SU-DHL-6 (cell line): ENCODE results near the gene MFNG.

Experiments
- CTCF ChIP-seq: fragments of 200-600 bp; sonication (generic); IDR thresholded peaks from one replicate; pipeline ENCODE4 v1.5.1; 2017; ENCODE audit warnings: antibody characterized with exemption, mild to moderate bottlenecking, low read length, moderate library complexity; ENCODE audit not compliant: insufficient read depth, poor library complexity, severe bottlenecking
- EZH2phosphoT487 ChIP-seq: fragments of 200-600 bp; sonication (generic), shearing (Covaris generic); conservative IDR thresholded peaks from 2 replicates; pipeline ENCODE4 v1.6.1; 2018; ENCODE audit warnings: mild to moderate bottlenecking, antibody characterized with exemption, low read length, moderate library complexity, mixed read lengths

DNA sequence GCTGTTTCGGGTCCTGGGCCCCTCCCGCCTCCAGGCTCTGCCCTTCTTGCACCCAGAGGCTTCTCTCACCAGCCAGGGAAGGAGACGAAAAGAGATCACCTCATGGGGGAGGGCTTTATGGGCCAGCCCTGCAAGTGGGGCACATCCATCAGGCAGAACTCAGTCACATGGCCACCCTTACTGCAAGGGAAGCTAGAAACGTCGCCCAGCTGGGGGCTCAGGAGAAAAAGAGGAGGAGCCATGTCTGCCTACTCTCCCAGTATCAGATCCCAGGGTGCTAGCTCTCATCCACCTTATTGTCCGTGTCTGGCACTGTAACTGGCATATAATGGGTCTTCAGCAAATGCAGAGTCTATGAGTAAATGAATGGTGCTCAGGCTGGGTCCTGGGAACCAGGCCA, 24.2 kb downstream of the MFNG start:
- no peak for TF ChIP-seq CTCF
- no peak for TF ChIP-seq EZH2phosphoT487
